Immature natural killer cell (primary cell): Measurements from ENCODE around the gene PTPA. TPM values are rescaled to one million over a fixed set of nuclear protein-coding genes. Genes with fewer than 3 reads are reported as not detected.

Experiments used
- DNase-seq, 3 donors: peaks; one replicate each; pipeline ENCODE4 v3.0.0; 2022; ENCODE audit warnings: mixed read lengths in 1 of 3
- H3K27ac Mint-ChIP-seq, 6 donors: one replicate each; pipeline ENCODE4 v1.8.0; 2020; ENCODE audit warnings: mixed read lengths in 6 of 6, mild to moderate bottlenecking in 5 of 6, inconsistent platforms in 4 of 6, moderate library complexity in 3 of 6
- H3K27me3 Mint-ChIP-seq, 3 donors: one replicate each; pipeline ENCODE4 v1.8.0; 2020 to 2021; ENCODE audit warnings: low read depth in 3 of 3, mild to moderate bottlenecking in 3 of 3, mixed read lengths in 3 of 3, moderate library complexity in 3 of 3, inconsistent platforms in 1 of 3
- H3K36me3 Mint-ChIP-seq, 3 donors: one replicate each; pipeline ENCODE4 v1.8.0; 2020; ENCODE audit warnings: mixed read lengths in 3 of 3, inconsistent platforms in 2 of 3, mild to moderate bottlenecking in 2 of 3
- H3K4me1 Mint-ChIP-seq, 2 donors: one replicate each; pipeline ENCODE4 v1.8.0; 2020; ENCODE audit warnings: inconsistent platforms in 2 of 2, mild to moderate bottlenecking in 2 of 2, mixed read lengths in 2 of 2, moderate library complexity in 1 of 2
- H3K4me3 Mint-ChIP-seq, 5 donors: one replicate each; pipeline ENCODE4 v1.8.0; 2020; ENCODE audit warnings: mild to moderate bottlenecking in 5 of 5, mixed read lengths in 5 of 5, inconsistent platforms in 3 of 5, moderate library complexity in 3 of 5
- H3K9me3 Mint-ChIP-seq, 6 donors: one replicate each; pipeline ENCODE4 v1.8.0; 2020; ENCODE audit warnings: mild to moderate bottlenecking in 6 of 6, mixed read lengths in 6 of 6, inconsistent platforms in 4 of 6, moderate library complexity in 3 of 6
- polyA plus RNA-seq, 3 donors: library from polyadenylated mRNA; unstranded; fragments of 300-500 nt; fragmentation: Illumina TruSeq; gene quantifications; one replicate each; pipeline ENCODE4 v1.2.3, GENCODE V29; 2021

Gene PTPA
- 10 to 100 TPM; 16.8 to 19.1 (median 19.0) TPM for polyA plus RNA-seq

DNA sequence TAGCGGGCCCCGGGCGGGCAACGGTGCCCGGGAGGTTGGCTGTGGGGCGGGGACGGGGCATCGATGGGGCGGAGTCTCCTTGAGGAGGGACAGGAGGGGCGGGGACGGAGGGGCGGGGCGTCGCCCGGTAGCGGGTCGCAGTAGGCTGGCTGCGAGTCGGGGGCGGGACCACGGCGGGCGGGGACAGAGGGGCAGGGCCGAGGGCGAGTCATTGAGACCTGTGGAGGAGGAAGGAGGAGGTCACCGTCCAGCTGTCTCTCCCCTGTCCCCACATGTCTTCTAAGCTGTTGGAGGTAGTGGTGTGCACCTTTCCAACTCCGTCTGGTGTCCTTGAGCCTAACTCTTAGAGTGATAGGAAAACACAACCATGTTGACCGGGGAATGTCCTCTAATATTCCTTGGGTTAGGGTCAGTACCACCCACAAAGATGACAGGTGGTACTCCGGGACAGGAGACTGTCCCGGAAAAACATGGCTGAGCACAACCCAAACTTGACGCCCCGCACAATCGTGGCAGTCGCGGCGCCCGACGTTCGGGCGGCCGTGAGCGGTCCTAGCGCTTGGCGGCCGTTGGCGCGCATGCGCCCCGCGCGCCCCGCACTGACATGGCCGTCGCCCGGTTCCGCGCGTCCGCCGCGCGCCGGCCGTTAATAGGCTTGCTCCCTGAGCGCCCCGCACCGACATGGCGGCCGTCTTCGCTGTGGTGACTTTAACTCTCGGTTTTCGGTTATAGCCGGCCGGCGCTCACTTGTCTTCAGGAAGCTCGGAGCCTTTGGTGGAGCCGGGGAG lies at the start of gene PTPA, which contains the start of gene CRAT:
TSS of gene PTPA (plus strand) at position 676 of the 788 bp plus-strand sequence. CDS start 186 bp downstream, outside the sequence.
TSS of gene CRAT (minus strand) at position 54 of the 788 bp plus-strand sequence. CDS start 284 bp downstream, outside the sequence.
- Mint-ChIP-seq H3K9me3 (no peaks in the 10 kb centered on the region), H3K4me1 (peaks cover 20 to 36% of the 10 kb centered on the region in 2 donors), H3K27me3 (peaks cover 0 to 9% (median 3%) of the 10 kb centered on the region in 3 donors), H3K4me3 (peak within 1 kb of the TSS; percentile 91 to 95 (median 92)), H3K27ac (peak within 1 kb of the TSS; percentile 93 to 96 (median 95)), H3K36me3 (no peaks in the 10 kb centered on the region)
- DNase-seq: peak; percentile 92 to 95 (median 95)

- H3K4me3 Mint-ChIP-seq: no peak overlapping the region
- H3K27me3 Mint-ChIP-seq: peaks cover 0 to 2% (median 2%) of the 10 kb centered on the region in 3 donors
- H3K27ac Mint-ChIP-seq: no peak overlapping the region
- peaks cover 2 to 8% of the 10 kb centered on the region in 2 donors for H3K4me1 Mint-ChIP-seq
- no peaks in the 10 kb centered on the region for H3K9me3 Mint-ChIP-seq
- H3K36me3 Mint-ChIP-seq: peaks cover 5 to 20% (median 11%) of the 10 kb centered on the region in 3 donors
- no peak for DNase-seq
These were observed 48.2 kb upstream of the PTPA start for GRCh38 chr9:129063061-129063460.

GRCh38 chr9:129064499-129064908 lies 46.7 kb upstream of the PTPA start:
- Mint-ChIP-seq H3K27me3 (peaks cover 0 to 5% (median 0%) of the 10 kb centered on the region in 3 donors), H3K27ac (no peak overlapping the region), H3K36me3 (peaks cover 5 to 17% (median 13%) of the 10 kb centered on the region in 3 donors), H3K9me3 (no peaks in the 10 kb centered on the region), H3K4me1 (peaks cover 14 to 15% of the 10 kb centered on the region in 2 donors), H3K4me3 (no peak overlapping the region)
- DNase-seq: no peak

DNA sequence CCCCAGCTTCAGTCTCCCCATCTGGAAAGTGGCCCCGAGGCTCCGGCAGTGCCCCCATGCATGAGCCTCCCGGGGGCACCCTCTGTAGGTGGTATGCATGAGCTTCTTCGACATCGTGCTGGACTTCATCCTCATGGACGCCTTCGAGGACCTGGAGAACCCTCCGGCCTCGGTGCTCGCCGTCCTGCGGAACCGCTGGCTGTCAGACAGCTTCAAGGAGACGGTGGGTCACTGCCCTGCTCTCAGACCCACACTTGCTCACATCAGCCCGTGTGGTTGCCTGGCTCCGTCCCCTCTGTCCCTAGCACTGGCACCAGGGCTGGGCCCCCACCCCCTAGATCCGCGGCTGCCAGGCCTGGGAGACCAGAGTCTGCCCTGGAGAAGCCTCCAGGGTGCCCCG lies 43.1 kb upstream of the PTPA start:
- DNase-seq: no peak
- no peaks in the 10 kb centered on the region for H3K9me3 Mint-ChIP-seq
- H3K27me3 Mint-ChIP-seq: peaks cover 0 to 5% (median 0%) of the 10 kb centered on the region in 3 donors
- H3K4me1 Mint-ChIP-seq: peaks cover 22 to 25% of the 10 kb centered on the region in 2 donors
- peaks cover 5 to 12% (median 9%) of the 10 kb centered on the region in 3 donors for H3K36me3 Mint-ChIP-seq
- peak overlapping the region in 1 of 5 donors; percentile 77 for H3K4me3 Mint-ChIP-seq
- peak overlapping the region in 4 of 6 donors; percentile 71 to 88 (median 83) for H3K27ac Mint-ChIP-seq

DNA sequence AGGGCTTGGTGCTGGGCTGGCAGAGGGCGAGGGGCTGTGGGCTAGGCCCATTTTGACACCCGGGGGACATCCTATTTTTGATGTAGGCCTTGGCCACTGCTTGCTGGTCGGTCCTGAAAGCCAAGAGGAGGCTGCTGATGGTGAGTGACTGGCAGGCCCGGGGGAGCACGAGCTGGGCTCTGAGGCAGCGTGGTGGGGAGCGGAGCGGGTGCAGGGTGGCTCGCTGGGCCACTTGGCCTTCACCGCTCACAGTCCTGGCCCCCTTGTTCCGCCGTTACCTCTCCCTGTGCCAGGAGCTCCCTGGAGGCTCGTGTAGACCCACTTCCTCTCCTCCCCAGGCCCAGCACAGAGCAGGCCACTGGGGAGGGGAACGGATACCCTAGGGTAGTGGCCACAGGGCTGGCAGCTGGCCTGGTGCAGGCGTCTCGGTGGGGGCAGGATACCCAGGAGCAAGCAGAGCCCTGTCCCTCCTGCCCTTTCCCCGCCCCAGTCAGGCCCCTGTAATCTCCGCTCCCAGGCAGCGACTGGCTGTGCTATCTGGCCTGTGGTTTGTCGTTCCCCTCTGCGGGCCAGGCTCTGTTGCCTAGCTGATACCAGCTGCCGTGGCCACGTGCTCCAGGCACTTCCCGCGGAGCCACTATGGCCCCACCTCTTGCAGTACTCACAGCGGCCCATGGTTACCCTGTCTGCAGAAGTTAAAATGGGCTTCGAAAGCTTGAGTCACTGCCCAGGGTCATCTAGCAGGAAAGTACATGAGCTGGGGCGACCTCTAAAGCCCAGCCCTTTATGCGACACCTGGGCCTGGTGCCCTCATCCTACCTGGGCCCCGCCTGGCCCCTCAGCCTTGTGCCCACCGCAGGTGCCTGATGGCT lies 42.0 kb upstream of the PTPA start:
- Mint-ChIP-seq H3K4me1 (peaks cover 22 to 25% of the 10 kb centered on the region in 2 donors), H3K4me3 (peak overlapping the region; percentile 67 to 79 (median 77)), H3K27ac (peak overlapping the region; percentile 71 to 94 (median 90)), H3K27me3 (peaks cover 0 to 5% (median 0%) of the 10 kb centered on the region in 3 donors), H3K9me3 (no peaks in the 10 kb centered on the region), H3K36me3 (peaks cover 0 to 6% (median 4%) of the 10 kb centered on the region in 3 donors)
- peak; percentile 76 to 79 (median 79) for DNase-seq

- peaks cover 0 to 5% (median 0%) of the 10 kb centered on the region in 3 donors for H3K27me3 Mint-ChIP-seq
- H3K4me1 Mint-ChIP-seq: peaks cover 22 to 25% of the 10 kb centered on the region in 2 donors
These were observed 41.2 kb upstream of the PTPA start for GRCh38 chr9:129069862-129070641.

DNA sequence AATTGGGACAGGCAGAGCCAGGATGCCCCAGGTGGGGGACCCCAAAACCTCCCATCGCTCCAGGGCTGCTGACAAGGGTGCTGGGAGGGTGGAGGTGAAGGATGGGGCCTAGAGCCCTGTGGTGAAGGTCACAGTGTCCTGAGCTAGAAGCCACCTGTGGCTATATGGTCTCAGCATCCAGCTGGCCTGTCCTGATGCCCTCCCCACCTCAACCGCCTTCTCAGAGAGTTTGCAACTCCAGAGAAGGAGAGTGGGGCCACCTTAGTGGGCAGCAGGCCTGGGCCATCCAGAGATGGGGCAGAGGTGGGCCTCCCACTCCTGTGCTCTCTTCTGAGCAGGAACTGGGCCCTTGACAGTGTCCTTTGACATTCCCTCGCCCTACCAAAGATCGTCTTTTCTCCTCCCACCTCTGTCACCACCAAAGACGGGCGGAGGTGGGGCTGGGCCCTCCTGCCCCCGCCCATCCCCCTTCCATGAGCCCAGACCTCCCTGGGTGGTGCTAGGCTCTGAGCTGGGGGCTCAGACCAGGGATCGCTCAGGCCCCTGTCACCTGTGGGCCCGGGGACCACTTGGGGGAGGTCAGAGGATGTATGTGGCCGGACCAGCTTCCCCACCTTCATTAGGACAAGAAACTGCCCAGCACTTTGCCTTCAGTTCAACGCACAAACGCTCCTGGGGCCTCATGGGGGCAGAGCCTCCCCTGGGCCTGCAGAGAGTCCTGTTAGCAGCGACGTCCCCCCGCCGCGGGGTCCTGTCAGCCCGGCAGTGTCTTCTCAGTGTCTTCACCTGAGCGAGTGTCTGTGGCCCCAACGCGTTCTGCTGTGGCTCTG lies 40.3 kb upstream of the PTPA start:
- Mint-ChIP-seq H3K27ac (no peak overlapping the region), H3K4me1 (peaks cover 22 to 25% of the 10 kb centered on the region in 2 donors), H3K4me3 (no peak overlapping the region), H3K36me3 (peaks cover 0 to 4% (median under 1%) of the 10 kb centered on the region in 3 donors), H3K9me3 (no peaks in the 10 kb centered on the region), H3K27me3 (peaks cover 0 to 5% (median 0%) of the 10 kb centered on the region in 3 donors)
- no peak for DNase-seq

More at GRCh38 chr9:129069862-129070641, 41.2 kb upstream of the PTPA start:
- peak overlapping the region in 1 of 5 donors; percentile 27 for H3K4me3 Mint-ChIP-seq
- no peaks in the 10 kb centered on the region for H3K9me3 Mint-ChIP-seq
- H3K27ac Mint-ChIP-seq: peak overlapping the region in 4 of 6 donors; percentile 4 to 88 (median 38)
- DNase-seq: no peak
- peaks cover 0 to 6% (median 4%) of the 10 kb centered on the region in 3 donors for H3K36me3 Mint-ChIP-seq

DNA sequence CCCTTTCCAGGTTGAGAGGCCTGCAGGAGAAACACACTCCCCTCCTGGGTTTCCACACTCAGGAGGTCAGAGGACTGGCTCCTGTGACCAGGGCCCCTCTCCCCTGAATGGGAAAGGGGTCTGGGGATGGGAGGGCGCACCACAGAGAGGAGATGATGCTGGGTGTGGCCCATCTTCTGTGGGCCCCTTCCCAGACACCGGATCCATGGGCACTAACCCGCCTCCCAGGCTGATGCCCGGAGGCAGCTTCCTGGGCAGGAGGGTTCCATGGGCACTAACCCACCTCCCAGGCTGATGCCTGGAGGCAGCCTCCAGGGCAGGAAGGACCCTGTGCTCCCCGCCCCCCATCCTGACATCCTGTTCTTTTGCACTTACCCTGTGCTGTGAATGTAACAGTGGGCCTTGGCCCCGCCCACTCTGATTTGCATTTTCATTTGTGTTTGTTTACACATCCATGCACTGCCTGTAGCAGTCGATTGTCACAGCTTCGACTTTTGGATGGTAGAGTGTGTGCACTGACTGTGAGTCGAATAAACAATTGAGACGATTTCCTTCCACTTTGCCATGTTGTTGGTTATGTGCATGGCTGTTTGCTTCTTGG lies 39.6 kb upstream of the PTPA start:
- Mint-ChIP-seq H3K4me3 (no peak overlapping the region), H3K4me1 (peaks cover 22 to 25% of the 10 kb centered on the region in 2 donors), H3K36me3 (peaks cover 0 to 4% (median 0%) of the 10 kb centered on the region in 3 donors), H3K27ac (no peak overlapping the region), H3K27me3 (peaks cover 0 to 5% (median 0%) of the 10 kb centered on the region in 3 donors), H3K9me3 (no peaks in the 10 kb centered on the region)
- DNase-seq: no peak

- DNase-seq: no peak
- Mint-ChIP-seq H3K9me3 (no peaks in the 10 kb centered on the region), H3K36me3 (peaks cover 0 to 4% (median 0%) of the 10 kb centered on the region in 3 donors), H3K4me3 (no peak overlapping the region), H3K4me1 (peaks cover 22 to 25% of the 10 kb centered on the region in 2 donors), H3K27ac (no peak overlapping the region), H3K27me3 (peaks cover 0 to 5% (median 0%) of the 10 kb centered on the region in 3 donors)
These were observed 39.0 kb upstream of the PTPA start for GRCh38 chr9:129072171-129072570.

- peaks cover 0 to 4% (median 0%) of the 10 kb centered on the region in 3 donors for H3K36me3 Mint-ChIP-seq
- H3K27me3 Mint-ChIP-seq: peaks cover 0 to 5% (median 0%) of the 10 kb centered on the region in 3 donors
- H3K27ac Mint-ChIP-seq: no peak overlapping the region
- no peaks in the 10 kb centered on the region for H3K9me3 Mint-ChIP-seq
- no peak overlapping the region for H3K4me3 Mint-ChIP-seq
- no peak for DNase-seq
- H3K4me1 Mint-ChIP-seq: peaks cover 19 to 20% of the 10 kb centered on the region in 2 donors
These were observed 37.8 kb upstream of the PTPA start for GRCh38 chr9:129073404-129073803.

DNA sequence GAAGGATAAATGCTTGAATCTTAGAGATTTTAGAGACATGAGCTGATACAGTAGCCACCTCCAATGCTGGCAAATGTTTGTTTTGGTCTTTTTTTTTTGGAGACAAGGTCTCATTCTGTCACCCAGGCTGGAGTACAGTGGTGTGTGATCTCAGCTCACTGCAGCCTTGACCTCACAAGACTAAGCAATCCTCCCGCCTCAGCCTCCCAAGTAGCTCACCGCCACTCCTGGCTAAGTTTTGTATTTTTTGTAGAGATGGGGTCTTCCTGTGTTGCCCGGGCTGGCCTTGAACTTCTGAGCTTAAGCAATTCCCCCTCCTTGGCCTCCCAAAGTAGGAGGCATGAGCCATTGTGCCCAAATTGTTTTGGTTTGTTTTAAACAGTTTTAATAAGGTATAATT lies 37.1 kb upstream of the PTPA start:
- H3K27me3 Mint-ChIP-seq: no peaks in the 10 kb centered on the region
- H3K36me3 Mint-ChIP-seq: no peaks in the 10 kb centered on the region
- H3K4me1 Mint-ChIP-seq: peaks cover 12 to 13% of the 10 kb centered on the region in 2 donors
- DNase-seq: no peak
- peak overlapping the region in 1 of 6 donors; percentile 67 for H3K27ac Mint-ChIP-seq
- no peak overlapping the region for H3K4me3 Mint-ChIP-seq
- no peaks in the 10 kb centered on the region for H3K9me3 Mint-ChIP-seq
